H1 (cell line): ENCODE measurements around the gene NCF2.

Experiments used
- CREB1 ChIP-seq: IDR thresholded peaks from 2 replicates; pipeline ENCODE4 v1.6.1; 2012; ENCODE audit warnings: inconsistent platforms
- POLR2A ChIP-seq, 2 experiments: IDR thresholded peaks; 1 replicate in 1 of 2; 2 replicates in 1 of 2; pipeline ENCODE4 v1.6.1; 2011; ENCODE audit warnings: low read depth in 2 of 2, low read length in 2 of 2, mild to moderate bottlenecking in 2 of 2; ENCODE audit errors: control extremely low read depth in 1 of 2
- SIN3A ChIP-seq, 2 experiments: IDR thresholded peaks in 1 of 2; conservative IDR thresholded peaks in 1 of 2; 2 replicates each; pipeline ENCODE4 v1.6.1; 2011 to 2012; ENCODE audit warnings: low read length in 2 of 2, improper control_type of control experiment in 1 of 2, low read depth in 1 of 2, mild to moderate bottlenecking in 1 of 2
- TF ChIP-seq, protein P1 (sequence below), 3 experiments: IDR thresholded peaks; 1 replicate in 2 of 3; 2 replicates in 1 of 3; pipeline versions ENCODE4 v1.5.1 to v1.6.1; 2011; ENCODE audit warnings: low read length in 3 of 3, mild to moderate bottlenecking in 3 of 3, inconsistent platforms in 2 of 3, low read depth in 1 of 3, moderate library complexity in 1 of 3; ENCODE audit not compliant: insufficient read depth in 1 of 3; ENCODE audit errors: control extremely low read depth in 1 of 3
- TF ChIP-seq, protein P2 (sequence below): IDR thresholded peaks from 2 replicates; pipeline ENCODE4 v1.6.1; 2012; ENCODE audit warnings: inconsistent platforms

DNA sequence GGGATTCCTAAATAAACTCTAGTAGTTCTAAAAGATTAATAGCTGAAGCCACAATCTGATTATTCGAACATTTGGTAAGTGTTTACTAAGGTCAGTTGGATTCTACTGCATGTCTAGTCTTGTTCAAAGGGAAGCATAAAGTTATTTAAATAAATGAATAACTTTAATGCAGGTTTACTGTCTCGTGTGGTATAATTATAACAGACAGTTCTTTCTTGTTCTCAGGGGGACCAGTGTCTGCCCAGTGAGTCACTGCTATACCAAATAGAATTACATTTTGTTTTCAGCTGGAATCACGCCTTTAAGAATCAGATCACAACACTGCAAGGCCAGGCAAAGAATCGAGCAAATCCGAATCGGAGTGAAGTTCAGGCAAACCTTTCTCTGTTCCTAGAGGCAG is 72.9 kb downstream of the NCF2 start:
- TF ChIP-seq POLR2A (IDR thresholded peaks at IDR 0.05; ENCODE audit: control extremely low read depth in 1 of 2, low read depth in 2 of 2, low read length in 2 of 2) (no peak), SIN3A (conservative IDR thresholded peaks at IDR 0.05 in 1 of 2, IDR thresholded peaks at IDR 0.05 in 1 of 2; ENCODE audit: low read depth in 1 of 2, low read length in 2 of 2) (no peak), CREB1 (no peak)
- TF ChIP-seq, protein P1, sequence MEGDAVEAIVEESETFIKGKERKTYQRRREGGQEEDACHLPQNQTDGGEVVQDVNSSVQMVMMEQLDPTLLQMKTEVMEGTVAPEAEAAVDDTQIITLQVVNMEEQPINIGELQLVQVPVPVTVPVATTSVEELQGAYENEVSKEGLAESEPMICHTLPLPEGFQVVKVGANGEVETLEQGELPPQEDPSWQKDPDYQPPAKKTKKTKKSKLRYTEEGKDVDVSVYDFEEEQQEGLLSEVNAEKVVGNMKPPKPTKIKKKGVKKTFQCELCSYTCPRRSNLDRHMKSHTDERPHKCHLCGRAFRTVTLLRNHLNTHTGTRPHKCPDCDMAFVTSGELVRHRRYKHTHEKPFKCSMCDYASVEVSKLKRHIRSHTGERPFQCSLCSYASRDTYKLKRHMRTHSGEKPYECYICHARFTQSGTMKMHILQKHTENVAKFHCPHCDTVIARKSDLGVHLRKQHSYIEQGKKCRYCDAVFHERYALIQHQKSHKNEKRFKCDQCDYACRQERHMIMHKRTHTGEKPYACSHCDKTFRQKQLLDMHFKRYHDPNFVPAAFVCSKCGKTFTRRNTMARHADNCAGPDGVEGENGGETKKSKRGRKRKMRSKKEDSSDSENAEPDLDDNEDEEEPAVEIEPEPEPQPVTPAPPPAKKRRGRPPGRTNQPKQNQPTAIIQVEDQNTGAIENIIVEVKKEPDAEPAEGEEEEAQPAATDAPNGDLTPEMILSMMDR (IDR thresholded peaks at IDR 0.05; ENCODE audit: control extremely low read depth in 1 of 3, insufficient read depth in 1 of 3, low read depth in 1 of 3, low read length in 3 of 3) = no peak
- TF ChIP-seq, protein P2, sequence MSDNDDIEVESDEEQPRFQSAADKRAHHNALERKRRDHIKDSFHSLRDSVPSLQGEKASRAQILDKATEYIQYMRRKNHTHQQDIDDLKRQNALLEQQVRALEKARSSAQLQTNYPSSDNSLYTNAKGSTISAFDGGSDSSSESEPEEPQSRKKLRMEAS = no peak
